ENCODE measurements around the gene DPYD. TPM values are rescaled to one million over a fixed set of nuclear protein-coding genes. Genes with fewer than 3 reads are reported as not detected.

DPYD gene
- total RNA-seq, 2 experiments from 2014 or later = 9.8 to 11.1 TPM

GRCh38 chr1:97136996-97137395 lies 783.8 kb downstream of the DPYD start:
- Mint-ChIP-seq H3K36me3 (ENCODE audit: low read depth) (no peaks in the 10 kb centered on the region), H3K27me3 (ENCODE audit: low read depth) (no peaks in the 10 kb centered on the region), H3K9me3 (no peaks in the 10 kb centered on the region), H3K27ac (no peak overlapping the region), H3K4me1 (ENCODE audit: low read depth) (no peaks in the 10 kb centered on the region), H3K4me3 (no peak overlapping the region)
- intact Hi-C loops (cut with micrococcal nuclease) = no loop called here
- no peak for DNase-seq
- CTCF ChIA-PET = interaction anchor here (1.5 kb wide), 1 partner anchor 915 kb away, joined by 3 read pairs; no protein-coding TSS in a partner anchor

GRCh38 chr1:97135972-97136371 lies 784.9 kb downstream of the DPYD start:
- no peak for DNase-seq
- intact Hi-C loops (cut with micrococcal nuclease) = no loop called here
- H3K36me3 Mint-ChIP-seq (ENCODE audit: low read depth) = peaks cover 2% of the 10 kb centered on the region
- H3K27ac Mint-ChIP-seq = no peak overlapping the region
- H3K27me3 Mint-ChIP-seq (ENCODE audit: low read depth) = no peaks in the 10 kb centered on the region
- no peaks in the 10 kb centered on the region for H3K9me3 Mint-ChIP-seq
- CTCF ChIA-PET = interaction anchor here (0.6 kb wide), 1 partner anchor 1374 kb away, joined by 3 read pairs; no protein-coding TSS in a partner anchor
- no peaks in the 10 kb centered on the region for H3K4me1 Mint-ChIP-seq (ENCODE audit: low read depth)
- no peak overlapping the region for H3K4me3 Mint-ChIP-seq

GRCh38 chr1:97128426-97128825 lies 792.4 kb downstream of the DPYD start:
- no peak for DNase-seq
- Mint-ChIP-seq H3K4me3 (no peak overlapping the region), H3K27me3 (ENCODE audit: low read depth) (no peaks in the 10 kb centered on the region), H3K36me3 (ENCODE audit: low read depth) (peaks cover 4% of the 10 kb centered on the region), H3K4me1 (ENCODE audit: low read depth) (no peaks in the 10 kb centered on the region), H3K27ac (no peak overlapping the region), H3K9me3 (no peaks in the 10 kb centered on the region)
- CTCF ChIA-PET = interaction anchor here (1.5 kb wide), 1 partner anchor 13 kb away, joined by 3 read pairs; no protein-coding TSS in a partner anchor
- intact Hi-C loops (cut with micrococcal nuclease) = no loop called here

GRCh38 chr1:97123717-97124431 lies 797.0 kb downstream of the DPYD start:
- no peaks in the 10 kb centered on the region for H3K27me3 Mint-ChIP-seq (ENCODE audit: low read depth)
- CTCF ChIA-PET = no interaction called here
- intact Hi-C loops (cut with micrococcal nuclease) = no loop called here

GRCh38 chr1:97120806-97121205 lies 800.0 kb downstream of the DPYD start:
- H3K4me3 Mint-ChIP-seq = no peak overlapping the region
- H3K27me3 Mint-ChIP-seq (ENCODE audit: low read depth) = no peaks in the 10 kb centered on the region
- no peaks in the 10 kb centered on the region for H3K4me1 Mint-ChIP-seq (ENCODE audit: low read depth)
- H3K36me3 Mint-ChIP-seq (ENCODE audit: low read depth) = peaks cover 16% of the 10 kb centered on the region
- CTCF ChIA-PET = interaction anchor here (0.5 kb wide), 1 partner anchor 374 kb away, joined by 3 read pairs; no protein-coding TSS in a partner anchor
- DNase-seq = no peak
- intact Hi-C loops (cut with micrococcal nuclease) = no loop called here
- H3K9me3 Mint-ChIP-seq = no peaks in the 10 kb centered on the region
- no peak overlapping the region for H3K27ac Mint-ChIP-seq

More at GRCh38 chr1:97123717-97124431, 797.0 kb downstream of the DPYD start:
- H3K27ac Mint-ChIP-seq = no peak overlapping the region
- H3K9me3 Mint-ChIP-seq = no peaks in the 10 kb centered on the region
- no peaks in the 10 kb centered on the region for H3K4me1 Mint-ChIP-seq (ENCODE audit: low read depth)
- no peak overlapping the region for H3K4me3 Mint-ChIP-seq
- DNase-seq = no peak
- H3K36me3 Mint-ChIP-seq (ENCODE audit: low read depth) = peaks cover 14% of the 10 kb centered on the region

GRCh38 chr1:97119260-97120158 lies 801.3 kb downstream of the DPYD start:
- Mint-ChIP-seq H3K9me3 (no peaks in the 10 kb centered on the region), H3K36me3 (ENCODE audit: low read depth) (peaks cover 16% of the 10 kb centered on the region), H3K4me1 (ENCODE audit: low read depth) (no peaks in the 10 kb centered on the region), H3K27ac (no peak overlapping the region), H3K4me3 (no peak overlapping the region), H3K27me3 (ENCODE audit: low read depth) (no peaks in the 10 kb centered on the region)
- DNase-seq = no peak
- CTCF ChIA-PET = interaction anchor here (0.9 kb wide), 1 partner anchor 16 kb away, joined by 3 read pairs; no protein-coding TSS in a partner anchor
- intact Hi-C loops (cut with micrococcal nuclease) = no loop called here

- CTCF ChIA-PET = no interaction called here
- H3K9me3 Mint-ChIP-seq = no peaks in the 10 kb centered on the region
- H3K36me3 Mint-ChIP-seq (ENCODE audit: low read depth) = peaks cover 7% of the 10 kb centered on the region
- H3K4me3 Mint-ChIP-seq = no peak overlapping the region
- no peaks in the 10 kb centered on the region for H3K27me3 Mint-ChIP-seq (ENCODE audit: low read depth)
- intact Hi-C loops (cut with micrococcal nuclease) = no loop called here
- H3K27ac Mint-ChIP-seq = no peak overlapping the region
- no peaks in the 10 kb centered on the region for H3K4me1 Mint-ChIP-seq (ENCODE audit: low read depth)
- DNase-seq = no peak
Measured at GRCh38 chr1:97114842-97115241, 806.0 kb downstream of the DPYD start.

- DNase-seq = no peak
- H3K27me3 Mint-ChIP-seq (ENCODE audit: low read depth) = no peaks in the 10 kb centered on the region
- H3K9me3 Mint-ChIP-seq = no peaks in the 10 kb centered on the region
- intact Hi-C loops (cut with micrococcal nuclease) = no loop called here
- H3K4me3 Mint-ChIP-seq = no peak overlapping the region
- H3K36me3 Mint-ChIP-seq (ENCODE audit: low read depth) = peaks cover 2% of the 10 kb centered on the region
- CTCF ChIA-PET = no interaction called here
- H3K27ac Mint-ChIP-seq = no peak overlapping the region
- H3K4me1 Mint-ChIP-seq (ENCODE audit: low read depth) = no peaks in the 10 kb centered on the region
Measured at GRCh38 chr1:97112442-97112841, 808.4 kb downstream of the DPYD start.

GRCh38 chr1:97108179-97108578 lies 812.7 kb downstream of the DPYD start:
- Mint-ChIP-seq H3K9me3 (no peaks in the 10 kb centered on the region), H3K36me3 (ENCODE audit: low read depth) (peaks cover 13% of the 10 kb centered on the region), H3K27ac (no peak overlapping the region), H3K4me1 (ENCODE audit: low read depth) (no peaks in the 10 kb centered on the region), H3K27me3 (ENCODE audit: low read depth) (no peaks in the 10 kb centered on the region), H3K4me3 (no peak overlapping the region)
- CTCF ChIA-PET = no interaction called here
- intact Hi-C loops (cut with micrococcal nuclease) = no loop called here
- no peak for DNase-seq

- Mint-ChIP-seq H3K27me3 (ENCODE audit: low read depth) (no peaks in the 10 kb centered on the region), H3K4me1 (ENCODE audit: low read depth) (no peaks in the 10 kb centered on the region), H3K27ac (no peak overlapping the region), H3K9me3 (no peaks in the 10 kb centered on the region), H3K4me3 (no peak overlapping the region), H3K36me3 (ENCODE audit: low read depth) (peaks cover 13% of the 10 kb centered on the region)
- intact Hi-C loops (cut with micrococcal nuclease) = no loop called here
- CTCF ChIA-PET = no interaction called here
- no peak for DNase-seq
Measured at GRCh38 chr1:97105531-97105930, 815.3 kb downstream of the DPYD start.

GRCh38 chr1:97101509-97101908 lies 819.3 kb downstream of the DPYD start:
- DNase-seq = no peak
- Mint-ChIP-seq H3K27me3 (ENCODE audit: low read depth) (no peaks in the 10 kb centered on the region), H3K27ac (no peak overlapping the region), H3K36me3 (ENCODE audit: low read depth) (peaks cover 19% of the 10 kb centered on the region), H3K9me3 (no peaks in the 10 kb centered on the region), H3K4me1 (ENCODE audit: low read depth) (no peaks in the 10 kb centered on the region), H3K4me3 (no peak overlapping the region)
- CTCF ChIA-PET = no interaction called here
- intact Hi-C loops (cut with micrococcal nuclease) = no loop called here

GRCh38 chr1:97097404-97097925 lies 823.4 kb downstream of the DPYD start:
- no peak for DNase-seq
- peaks cover 8% of the 10 kb centered on the region for H3K36me3 Mint-ChIP-seq (ENCODE audit: low read depth)
- intact Hi-C loops (cut with micrococcal nuclease) = no loop called here
- H3K27me3 Mint-ChIP-seq (ENCODE audit: low read depth) = no peaks in the 10 kb centered on the region
- H3K27ac Mint-ChIP-seq = no peak overlapping the region
- H3K4me1 Mint-ChIP-seq (ENCODE audit: low read depth) = no peaks in the 10 kb centered on the region
- no peak overlapping the region for H3K4me3 Mint-ChIP-seq
- CTCF ChIA-PET = no interaction called here
- no peaks in the 10 kb centered on the region for H3K9me3 Mint-ChIP-seq

Data from activated naive CD4-positive, alpha-beta T cell treated with anti-CD3 and anti-CD28 coated beads for 36 hours (primary cell).